GM12892 (cell line): Measurements from ENCODE around the gene ASPSCR1.

Experiments used
- POLR2A ChIP-seq: IDR thresholded peaks from 2 replicates; pipeline ENCODE4 v1.6.1; 2011; ENCODE audit warnings: low read depth, low read length, control low read depth
- POLR2AphosphoS5 ChIP-seq: IDR thresholded peaks from 2 replicates; pipeline ENCODE4 v1.6.1; 2011; ENCODE audit warnings: low read depth, low read length, control low read depth
- TAF1 ChIP-seq: IDR thresholded peaks from 2 replicates; pipeline ENCODE4 v1.6.1; 2011; ENCODE audit warnings: low read depth, mild to moderate bottlenecking, control low read depth, low read length, borderline replicate concordance

GRCh38 chr17:81959362-81960129, 17.9 kb upstream of the ASPSCR1 start:
- TF ChIP-seq POLR2AphosphoS5 (no peak), POLR2A (no peak), TAF1 (no peak)
